Natural killer cell (primary cell): ENCODE data around the gene CBARP. TPM values are rescaled to one million over a fixed set of nuclear protein-coding genes. Genes with fewer than 3 reads are reported as not detected.

ENCODE experiments used
- ATAC-seq, 3 donors: fragments of 150-1000 bp in 2 of 3; fragments of 200-7000 bp in 1 of 3; cut with Tn5 transposase; 1 replicate in 1 of 3; 2 replicates in 2 of 3; pipeline ENCODE4 v1.10.0; 2021; ENCODE audit warnings: mild to moderate bottlenecking in 2 of 3, moderate library complexity in 2 of 3
- DNase-seq, 2 donors: peaks; one replicate each; pipeline versions ENCODE4 v3.0.0 to v3.0.0-alpha.2; 2013 to 2021; ENCODE audit warnings: mixed read lengths in 1 of 2
- H3K27ac ChIP-seq: one replicate; pipeline ENCODE4 v1.5.1; 2013; ENCODE audit warnings: mild to moderate bottlenecking, low read length
- H3K27me3 ChIP-seq: one replicate; pipeline ENCODE4 v1.6.1; 2013; ENCODE audit warnings: low read length; ENCODE audit not compliant: control insufficient read depth, insufficient read depth
- H3K36me3 ChIP-seq: one replicate; pipeline ENCODE4 v1.6.1; 2013; ENCODE audit warnings: low read length; ENCODE audit not compliant: control insufficient read depth, insufficient read depth
- H3K4me1 ChIP-seq: one replicate; pipeline ENCODE4 v1.6.1; 2013; ENCODE audit warnings: low read length; ENCODE audit not compliant: control insufficient read depth, insufficient read depth
- H3K4me3 ChIP-seq: one replicate; pipeline ENCODE4 v1.5.1; 2013; ENCODE audit warnings: low read length
- H3K9me3 ChIP-seq: one replicate; pipeline ENCODE4 v1.6.1; 2013; ENCODE audit warnings: low read length; ENCODE audit not compliant: control insufficient read depth, insufficient read depth
- H3K27ac Mint-ChIP-seq, 2 donors: one replicate each; pipeline ENCODE4 v1.8.0; 2022; ENCODE audit warnings: mild to moderate bottlenecking in 2 of 2, mixed read lengths in 2 of 2, moderate library complexity in 1 of 2
- H3K27me3 Mint-ChIP-seq, 2 donors: one replicate each; pipeline ENCODE4 v1.8.0; 2022; ENCODE audit warnings: low read depth in 2 of 2, mixed read lengths in 2 of 2
- H3K36me3 Mint-ChIP-seq: one replicate; pipeline ENCODE4 v1.8.0; 2022; ENCODE audit warnings: mixed read lengths
- H3K4me1 Mint-ChIP-seq, 2 donors: one replicate each; pipeline ENCODE4 v1.8.0; 2022; ENCODE audit warnings: mixed read lengths in 2 of 2
- H3K4me3 Mint-ChIP-seq: one replicate; pipeline ENCODE4 v1.8.0; 2022; ENCODE audit warnings: mild to moderate bottlenecking, moderate library complexity, mixed read lengths
- H3K9me3 Mint-ChIP-seq, 2 donors: one replicate each; pipeline ENCODE4 v1.8.0; 2022; ENCODE audit warnings: mixed read lengths in 2 of 2
- CTCF ChIP-seq: fragments of 200-600 bp; IDR thresholded peaks from one replicate; pipeline ENCODE4 v1.8.0; 2022; ENCODE audit warnings: antibody characterized with exemption
- WGBS: methylation state at CpG from one replicate; pipeline ENCODE4 v1.1.7; 2013; ENCODE audit warnings: missing lambda C conversion rate; ENCODE audit not compliant: insufficient coverage; 5-methylcytosine and 5-hydroxymethylcytosine counted together
- intact Hi-C: fragments of 100-400 bp; cut with micrococcal nuclease; formaldehyde crosslinking; loops from one replicate; pipeline ENCODE4 v1.14.2; 2022
- total RNA-seq, 4 donors: library from RNA; stranded (reverse); fragments of 120-200 nt in 1 of 4; gene quantifications; one replicate each; pipeline versions ENCODE4 v1.2.3 to v1.2.4, GENCODE V29; 2013 to 2022

Gene CBARP
- total RNA-seq, 3 donors from 2014 or later (not counting 1 experiment from before 2014, with no cell fraction given) = 0.14 to 0.41 TPM; not detected in 1

- peaks cover 7% of the 10 kb centered on the region for H3K36me3 Mint-ChIP-seq
- whole genome bisulfite sequencing = 91% methylated on average over 46 of the region's 46 CpGs
- H3K4me3 ChIP-seq = no peak overlapping the region
Observed at GRCh38 chr19:1274081-1274851, 36.5 kb upstream of the CBARP start.

GRCh38 chr19:1273263-1274041, 35.6 kb upstream of the CBARP start:
- Mint-ChIP-seq H3K4me1 (peaks cover 45 to 62% of the 10 kb centered on the region in 2 donors), H3K27me3 (no peaks in the 10 kb centered on the region), H3K27ac (peak overlapping the region; percentile 93 to 94), H3K4me3 (peak overlapping the region; percentile 59), H3K36me3 (peaks cover 7% of the 10 kb centered on the region), H3K9me3 (no peaks in the 10 kb centered on the region)
- H3K27ac ChIP-seq = no peak overlapping the region
- intact Hi-C loops = loop anchor here (10.0 kb wide), 1 partner anchor 221 kb away; the partner anchor contains the start of genes PCSK4 and REEP6
- H3K9me3 ChIP-seq = no peaks in the 10 kb centered on the region
- no peaks in the 10 kb centered on the region for H3K27me3 ChIP-seq
- peaks cover 71% of the 10 kb centered on the region for H3K4me1 ChIP-seq
- 90% methylated on average over 25 of the region's 25 CpGs for WGBS
- H3K4me3 ChIP-seq = no peak overlapping the region
- TF ChIP-seq CTCF = no peak
- H3K36me3 ChIP-seq = peaks cover 48% of the 10 kb centered on the region
- DNase-seq (peak in 1 of 2 donors; percentile 28), ATAC-seq (no peak)

More at GRCh38 chr19:1274081-1274851, 36.5 kb upstream of the CBARP start:
- Mint-ChIP-seq H3K27me3 (no peaks in the 10 kb centered on the region), H3K27ac (peak overlapping the region; percentile 91 to 93), H3K9me3 (no peaks in the 10 kb centered on the region), H3K4me3 (peak overlapping the region; percentile 60), H3K4me1 (peaks cover 38 to 54% of the 10 kb centered on the region in 2 donors)
- no peak for ATAC-seq
- peak in 1 of 2 donors; percentile 32 for DNase-seq
- no peaks in the 10 kb centered on the region for H3K27me3 ChIP-seq
- H3K4me1 ChIP-seq = peaks cover 67% of the 10 kb centered on the region
- intact Hi-C loops = loop anchor here (10.0 kb wide), 1 partner anchor 221 kb away; the partner anchor contains the start of genes PCSK4 and REEP6
- H3K9me3 ChIP-seq = no peaks in the 10 kb centered on the region
- H3K27ac ChIP-seq = peak overlapping the region; percentile 80
- no peak for TF ChIP-seq CTCF
- peaks cover 54% of the 10 kb centered on the region for H3K36me3 ChIP-seq

- H3K27ac Mint-ChIP-seq = peak overlapping the region; percentile 88 to 94
- H3K36me3 Mint-ChIP-seq = peaks cover 7% of the 10 kb centered on the region
- Histone ChIP-seq H3K27me3 (no peaks in the 10 kb centered on the region), H3K27ac (no peak overlapping the region), H3K36me3 (peaks cover 48% of the 10 kb centered on the region), H3K4me3 (no peak overlapping the region), H3K9me3 (no peaks in the 10 kb centered on the region), H3K4me1 (peaks cover 79% of the 10 kb centered on the region)
- H3K4me3 Mint-ChIP-seq = peak overlapping the region; percentile 60
- no peaks in the 10 kb centered on the region for H3K9me3 Mint-ChIP-seq
- H3K4me1 Mint-ChIP-seq = peaks cover 51 to 70% of the 10 kb centered on the region in 2 donors
- WGBS = 78% methylated on average over 33 of the region's 33 CpGs
- no peaks in the 10 kb centered on the region for H3K27me3 Mint-ChIP-seq
- intact Hi-C loops = loop anchor here (10.0 kb wide), 1 partner anchor 222 kb away; the partner anchor contains the start of genes PCSK4 and REEP6
- DNase-seq (peak in 1 of 2 donors; percentile 34), ATAC-seq (no peak)
- TF ChIP-seq CTCF = no peak
Observed at GRCh38 chr19:1272423-1273262, 34.8 kb upstream of the CBARP start.
